ENCODE data around the gene NUP188.

The NUP188 gene

GRCh38 chr9:128995791-128996190 lies 48.3 kb downstream of the NUP188 start:
- H3K4me2 ChIP-seq (ENCODE audit: low read length), result no peak overlapping the region
- TF ChIP-seq CTCF (IDR thresholded peaks at IDR 0.05; ENCODE audit: low read depth, low read length, poor library complexity, severe bottlenecking) (no peak), EZH2phosphoT487 (IDR thresholded peaks at IDR 0.05; ENCODE audit: borderline replicate concordance, low read length) (no peak)
- H3K4me1 ChIP-seq (ENCODE audit: control insufficient read depth, low read length), result no peaks in the 10 kb centered on the region
- H4K20me1 ChIP-seq (ENCODE audit: control insufficient read depth, insufficient read depth, low read depth, low read length), result no peaks in the 10 kb centered on the region
- H3K9me2 ChIP-seq (replicated peaks; ENCODE audit: control insufficient read depth, low read length), result no peaks in the 10 kb centered on the region
- H3K9me3 ChIP-seq (ENCODE audit: control insufficient read depth, insufficient read depth, low read length), result no peaks in the 10 kb centered on the region
- H3K79me2 ChIP-seq (ENCODE audit: control insufficient read depth, low read length), result no peaks in the 10 kb centered on the region
- H3K27ac ChIP-seq (ENCODE audit: low read depth, low read length), result no peak overlapping the region
- H3F3A ChIP-seq (ENCODE audit: control insufficient read depth, insufficient read depth), result no peaks in the 10 kb centered on the region
- no peaks in the 10 kb centered on the region for H3K27me3 ChIP-seq (ENCODE audit: control insufficient read depth, low read length)
- H3K36me3 ChIP-seq (ENCODE audit: control insufficient read depth, low read length), result peaks cover 86% of the 10 kb centered on the region
- H3K4me3 ChIP-seq (ENCODE audit: low read length), result no peak overlapping the region

- peaks cover 94% of the 10 kb centered on the region for H3K36me3 ChIP-seq (ENCODE audit: control insufficient read depth, low read length)
- H3K27me3 ChIP-seq (ENCODE audit: control insufficient read depth, low read length), result no peaks in the 10 kb centered on the region
- TF ChIP-seq CTCF (IDR thresholded peaks at IDR 0.05; ENCODE audit: low read depth, low read length, poor library complexity, severe bottlenecking), result no peak
- no peaks in the 10 kb centered on the region for H3K4me1 ChIP-seq (ENCODE audit: control insufficient read depth, low read length)
- H3K4me3 ChIP-seq (ENCODE audit: low read length), result no peak overlapping the region
- H3K4me2 ChIP-seq (ENCODE audit: low read length), result no peak overlapping the region
- no peaks in the 10 kb centered on the region for H3K79me2 ChIP-seq (ENCODE audit: control insufficient read depth, low read length)
- no peaks in the 10 kb centered on the region for H4K20me1 ChIP-seq (ENCODE audit: control insufficient read depth, insufficient read depth, low read depth, low read length)
- H3K9me3 ChIP-seq (ENCODE audit: control insufficient read depth, insufficient read depth, low read length), result no peaks in the 10 kb centered on the region
- H3K27ac ChIP-seq (ENCODE audit: low read depth, low read length), result no peak overlapping the region
- H3F3A ChIP-seq (ENCODE audit: control insufficient read depth, insufficient read depth), result no peaks in the 10 kb centered on the region; the same call in 1 of the 2 replicates
- no peaks in the 10 kb centered on the region for H3K9me2 ChIP-seq (replicated peaks; ENCODE audit: control insufficient read depth, low read length)
These were observed 51.0 kb downstream of the NUP188 start for GRCh38 chr9:128998462-128998861.

- no peaks in the 10 kb centered on the region for H3K4me1 ChIP-seq (ENCODE audit: control insufficient read depth, low read length)
- H3K4me3 ChIP-seq (ENCODE audit: low read length), result no peak overlapping the region
- no peak overlapping the region for H3K27ac ChIP-seq (ENCODE audit: low read depth, low read length)
- H3K36me3 ChIP-seq (ENCODE audit: control insufficient read depth, low read length), result peaks cover 86% of the 10 kb centered on the region
- no peaks in the 10 kb centered on the region for H3K27me3 ChIP-seq (ENCODE audit: control insufficient read depth, low read length)
- H3K9me2 ChIP-seq (replicated peaks; ENCODE audit: control insufficient read depth, low read length), result no peaks in the 10 kb centered on the region
- no peaks in the 10 kb centered on the region for H3K9me3 ChIP-seq (ENCODE audit: control insufficient read depth, insufficient read depth, low read length)
- H3K4me2 ChIP-seq (ENCODE audit: low read length), result no peak overlapping the region
- no peaks in the 10 kb centered on the region; the same call in 1 of the 2 replicates for H3F3A ChIP-seq (ENCODE audit: control insufficient read depth, insufficient read depth)
- H4K20me1 ChIP-seq (ENCODE audit: control insufficient read depth, insufficient read depth, low read depth, low read length), result no peaks in the 10 kb centered on the region
- TF ChIP-seq EZH2phosphoT487 (IDR thresholded peaks at IDR 0.05; ENCODE audit: borderline replicate concordance, low read length), result no peak
- no peak for TF ChIP-seq CTCF (IDR thresholded peaks at IDR 0.05; ENCODE audit: low read depth, low read length, poor library complexity, severe bottlenecking)
- no peaks in the 10 kb centered on the region for H3K79me2 ChIP-seq (ENCODE audit: control insufficient read depth, low read length)
These were observed 52.2 kb downstream of the NUP188 start for GRCh38 chr9:128999581-129000206.

All from DOHH2 (cell line).